Naive B cell (primary cell): ENCODE results near the gene ANAPC7. TPM values are rescaled to one million over a fixed set of nuclear protein-coding genes. Genes with fewer than 3 reads are reported as not detected.
A peak's percentile ranks its signal among the peaks of the same experiment; 100 is the strongest.

Experiments used
- ATAC-seq, 2 donors: fragments of 150-1000 bp; cut with Tn5 transposase; 2 replicates each; pipeline ENCODE4 v1.10.0; 2021; ENCODE audit warnings: low read depth in 2 of 2, mild to moderate bottlenecking in 2 of 2, moderate library complexity in 2 of 2
- DNase-seq: peaks from one replicate; pipeline ENCODE4 v3.0.0; 2022
- H3K27ac Mint-ChIP-seq, 6 donors: one replicate each; pipeline ENCODE4 v1.8.0; 2020 to 2022; ENCODE audit warnings: mild to moderate bottlenecking in 6 of 6, mixed read lengths in 6 of 6, moderate library complexity in 5 of 6, inconsistent platforms in 2 of 6
- H3K27me3 Mint-ChIP-seq, 3 donors: one replicate each; pipeline ENCODE4 v1.8.0; 2021 to 2022; ENCODE audit warnings: mixed read lengths in 3 of 3, mild to moderate bottlenecking in 1 of 3
- H3K36me3 Mint-ChIP-seq, 2 donors: one replicate each; pipeline ENCODE4 v1.8.0; 2020 to 2022; ENCODE audit warnings: mixed read lengths in 2 of 2, inconsistent platforms in 1 of 2, mild to moderate bottlenecking in 1 of 2
- H3K4me1 Mint-ChIP-seq, 3 donors: one replicate each; pipeline ENCODE4 v1.8.0; 2020 to 2022; ENCODE audit warnings: mixed read lengths in 3 of 3, inconsistent platforms in 1 of 3, mild to moderate bottlenecking in 1 of 3, moderate library complexity in 1 of 3
- H3K4me3 Mint-ChIP-seq, 8 donors: one replicate each; pipeline ENCODE4 v1.8.0; 2020 to 2022; ENCODE audit warnings: mild to moderate bottlenecking in 8 of 8, mixed read lengths in 8 of 8, moderate library complexity in 8 of 8, inconsistent platforms in 2 of 8
- H3K9me3 Mint-ChIP-seq, 7 donors: one replicate each; pipeline ENCODE4 v1.8.0; 2020 to 2022; ENCODE audit warnings: mixed read lengths in 7 of 7, mild to moderate bottlenecking in 5 of 7, inconsistent platforms in 2 of 7, moderate library complexity in 1 of 7
- polyA plus RNA-seq, 6 donors: library from polyadenylated mRNA; unstranded; fragments of 300-500 nt; fragmentation: Illumina TruSeq; gene quantifications; one replicate each; pipeline ENCODE4 v1.2.3, GENCODE V29; 2021; ENCODE audit warnings: low read depth in 6 of 6

Gene ANAPC7
- polyA plus RNA-seq, 6 donors from 2014 or later: 20.1 to 40.7 (median 25.1) TPM

- Mint-ChIP-seq H3K27ac (peak overlapping the region in 2 of 6 donors; percentile 36 to 84), H3K4me3 (no peak overlapping the region), H3K27me3 (no peaks in the 10 kb centered on the region), H3K9me3 (no peaks in the 10 kb centered on the region), H3K36me3 (peaks cover 34 to 46% of the 10 kb centered on the region in 2 donors), H3K4me1 (peaks cover 6 to 25% (median 11%) of the 10 kb centered on the region in 3 donors)
- ATAC-seq (no peak), DNase-seq (no peak)
Measured at GRCh38 chr12:110339184-110339952, 64.1 kb downstream of the ANAPC7 start.

GRCh38 chr12:110338754-110339153, 64.8 kb downstream of the ANAPC7 start:
- H3K36me3 Mint-ChIP-seq: peaks cover 34 to 43% of the 10 kb centered on the region in 2 donors
- peaks cover 6 to 25% (median 11%) of the 10 kb centered on the region in 3 donors for H3K4me1 Mint-ChIP-seq
- H3K27ac Mint-ChIP-seq: peak overlapping the region in 4 of 6 donors; percentile 36 to 84 (median 63)
- H3K27me3 Mint-ChIP-seq: no peaks in the 10 kb centered on the region
- peak; percentile 66 to 71 for ATAC-seq
- peak; percentile 11 for DNase-seq
- no peak overlapping the region for H3K4me3 Mint-ChIP-seq
- H3K9me3 Mint-ChIP-seq: no peaks in the 10 kb centered on the region

- DNase-seq (no peak), ATAC-seq (no peak)
- Mint-ChIP-seq H3K27ac (peak overlapping the region in 3 of 6 donors; percentile 0 to 84 (median 36)), H3K4me3 (no peak overlapping the region), H3K36me3 (peaks cover 35 to 42% of the 10 kb centered on the region in 2 donors), H3K4me1 (peaks cover 6 to 25% (median 11%) of the 10 kb centered on the region in 3 donors), H3K27me3 (no peaks in the 10 kb centered on the region), H3K9me3 (no peaks in the 10 kb centered on the region)
Measured at GRCh38 chr12:110337912-110338710, 65.4 kb downstream of the ANAPC7 start.

GRCh38 chr12:110335481-110336045, 67.9 kb downstream of the ANAPC7 start:
- Mint-ChIP-seq H3K4me3 (no peak overlapping the region), H3K27me3 (no peaks in the 10 kb centered on the region), H3K4me1 (peaks cover 6 to 23% (median 11%) of the 10 kb centered on the region in 3 donors), H3K27ac (peak overlapping the region in 2 of 6 donors; percentile 44 to 84), H3K36me3 (peaks cover 35 to 40% of the 10 kb centered on the region in 2 donors), H3K9me3 (no peaks in the 10 kb centered on the region)
- ATAC-seq (no peak), DNase-seq (no peak)

GRCh38 chr12:110333201-110333600, 70.3 kb downstream of the ANAPC7 start:
- Mint-ChIP-seq H3K4me3 (no peak overlapping the region), H3K9me3 (no peaks in the 10 kb centered on the region), H3K27ac (no peak overlapping the region), H3K36me3 (peaks cover 31% of the 10 kb centered on the region in 2 donors), H3K27me3 (no peaks in the 10 kb centered on the region), H3K4me1 (peaks cover 0 to 11% (median 8%) of the 10 kb centered on the region in 3 donors)
- ATAC-seq: no peak
- DNase-seq: no peak

- peaks cover 0 to 8% (median 3%) of the 10 kb centered on the region in 3 donors for H3K4me1 Mint-ChIP-seq
- H3K27ac Mint-ChIP-seq: peak overlapping the region in 3 of 6 donors; percentile 18 to 85 (median 64)
- H3K27me3 Mint-ChIP-seq: no peaks in the 10 kb centered on the region
- H3K4me3 Mint-ChIP-seq: no peak overlapping the region
- DNase-seq: no peak
- peaks cover 26 to 35% of the 10 kb centered on the region in 2 donors for H3K36me3 Mint-ChIP-seq
- no peaks in the 10 kb centered on the region for H3K9me3 Mint-ChIP-seq
- no peak for ATAC-seq
Measured at GRCh38 chr12:110330544-110330943, 73.0 kb downstream of the ANAPC7 start.

GRCh38 chr12:110330124-110330523, 73.4 kb downstream of the ANAPC7 start:
- Mint-ChIP-seq H3K4me1 (peaks cover 0 to 8% (median 3%) of the 10 kb centered on the region in 3 donors), H3K9me3 (no peaks in the 10 kb centered on the region), H3K4me3 (no peak overlapping the region), H3K27me3 (no peaks in the 10 kb centered on the region), H3K36me3 (peaks cover 22 to 35% of the 10 kb centered on the region in 2 donors), H3K27ac (peak overlapping the region in 3 of 6 donors; percentile 18 to 64 (median 20))
- no peak for ATAC-seq
- DNase-seq: no peak

GRCh38 chr12:110329710-110330109, 73.8 kb downstream of the ANAPC7 start:
- H3K27ac Mint-ChIP-seq: no peak overlapping the region
- no peak for ATAC-seq
- no peak for DNase-seq
- H3K36me3 Mint-ChIP-seq: peaks cover 22 to 35% of the 10 kb centered on the region in 2 donors
- H3K9me3 Mint-ChIP-seq: no peaks in the 10 kb centered on the region
- no peak overlapping the region for H3K4me3 Mint-ChIP-seq
- H3K27me3 Mint-ChIP-seq: no peaks in the 10 kb centered on the region
- peaks cover 0 to 8% (median 3%) of the 10 kb centered on the region in 3 donors for H3K4me1 Mint-ChIP-seq

Other genes starting within 250 kb of the ANAPC7 start
- gene ATP2A2, start 122.5 kb downstream of the ANAPC7 start, polyA plus RNA-seq: 1 to 10 TPM; 1.6 to 3.8 (median 2.8) TPM
- 1,000 to 10,000 TPM; 1,452 to 1,836 (median 1,596) TPM for gene ARPC3, start 46.6 kb upstream of the ANAPC7 start, polyA plus RNA-seq
- gene GPN3, start 64.5 kb upstream of the ANAPC7 start, polyA plus RNA-seq: 10 to 100 TPM; 23.3 to 48.1 (median 36.0) TPM
- gene FAM216A, start 65.1 kb upstream of the ANAPC7 start, polyA plus RNA-seq: 10 to 100 TPM in 5 of 6 donors, 1 to 10 TPM in 1; 8.9 to 17.9 (median 15.6) TPM
- 100 to 1,000 TPM; 120 to 151 (median 143) TPM for gene VPS29, start 98.4 kb upstream of the ANAPC7 start, polyA plus RNA-seq
- 1 to 10 TPM; 1.2 to 4.7 (median 1.6) TPM for gene RAD9B, start 98.6 kb upstream of the ANAPC7 start, polyA plus RNA-seq
- gene PPTC7, start 179.6 kb upstream of the ANAPC7 start, polyA plus RNA-seq: 10 to 100 TPM in 5 of 6 donors, 1 to 10 TPM in 1; 7.1 to 21.3 (median 15.9) TPM
- 100 to 1,000 TPM in 1 of 6 donors, 10 to 100 TPM in 5; 52.8 to 109 (median 84.3) TPM for gene TCTN1, start 210.4 kb upstream of the ANAPC7 start, polyA plus RNA-seq